Stimulated activated naive B cell treated with anti-CD40 and anti-IgM and Interleukin-4, amounts not matched to agents 10 μg/mL and 1 μg/mL and 100 μg/mL, for 72 hours (primary cell): Measurements from ENCODE around the gene RNU6-1.

Experiments used
- ATAC-seq, 2 donors: fragments of 150-1000 bp; cut with Tn5 transposase; replicated peaks; 2 replicates each; pipeline ENCODE4 v1.10.0; 2021; ENCODE audit warnings: moderate library complexity in 1 of 2
- DNase-seq: peaks from one replicate; pipeline ENCODE4 v3.0.0; 2021
- H3K27ac Mint-ChIP-seq: one replicate; pipeline ENCODE4 v1.8.0; 2022; ENCODE audit warnings: mild to moderate bottlenecking, mixed read lengths
- H3K27me3 Mint-ChIP-seq, 2 donors: one replicate each; pipeline ENCODE4 v1.8.0; 2022; ENCODE audit warnings: mixed read lengths in 2 of 2
- H3K36me3 Mint-ChIP-seq, 2 donors: one replicate each; pipeline ENCODE4 v1.8.0; 2022; ENCODE audit warnings: mixed read lengths in 2 of 2, mild to moderate bottlenecking in 1 of 2
- H3K4me1 Mint-ChIP-seq, 2 donors: one replicate each; pipeline ENCODE4 v1.8.0; 2022; ENCODE audit warnings: mixed read lengths in 2 of 2, mild to moderate bottlenecking in 1 of 2
- H3K4me3 Mint-ChIP-seq, 2 donors: one replicate each; pipeline ENCODE4 v1.8.0; 2022; ENCODE audit warnings: mild to moderate bottlenecking in 2 of 2, mixed read lengths in 2 of 2, moderate library complexity in 1 of 2
- H3K9me3 Mint-ChIP-seq, 2 donors: one replicate each; pipeline ENCODE4 v1.8.0; 2022; ENCODE audit warnings: mixed read lengths in 2 of 2, mild to moderate bottlenecking in 1 of 2

Gene RNU6-1

GRCh38 chr15:67813104-67813634 is 26.7 kb downstream of the RNU6-1 start:
- Mint-ChIP-seq H3K36me3 (peaks cover 8 to 12% of the 10 kb centered on the region in 2 donors), H3K27me3 (peaks cover 17 to 28% of the 10 kb centered on the region in 2 donors), H3K4me3 (no peak overlapping the region), H3K4me1 (peaks cover 0 to 3% of the 10 kb centered on the region in 2 donors), H3K9me3 (peaks cover 0 to 4% of the 10 kb centered on the region in 2 donors), H3K27ac (no peak overlapping the region)
- no peak for DNase-seq
- ATAC-seq = no peak

GRCh38 chr15:67812241-67812644 is 27.6 kb downstream of the RNU6-1 start:
- Mint-ChIP-seq H3K4me1 (peaks cover 0 to 5% of the 10 kb centered on the region in 2 donors), H3K27me3 (peaks cover 7 to 18% of the 10 kb centered on the region in 2 donors), H3K36me3 (peaks cover 16 to 20% of the 10 kb centered on the region in 2 donors), H3K27ac (no peak overlapping the region), H3K4me3 (no peak overlapping the region), H3K9me3 (peaks cover 0 to 4% of the 10 kb centered on the region in 2 donors)
- DNase-seq = no peak
- ATAC-seq = no peak

GRCh38 chr15:67809866-67810265 is 30.0 kb downstream of the RNU6-1 start:
- Mint-ChIP-seq H3K4me1 (peaks cover 0 to 11% of the 10 kb centered on the region in 2 donors), H3K36me3 (peaks cover 12 to 19% of the 10 kb centered on the region in 2 donors), H3K27ac (no peak overlapping the region), H3K27me3 (peaks cover 0 to 10% of the 10 kb centered on the region in 2 donors), H3K9me3 (no peaks in the 10 kb centered on the region), H3K4me3 (no peak overlapping the region)
- ATAC-seq (no peak), DNase-seq (no peak)

DNA sequence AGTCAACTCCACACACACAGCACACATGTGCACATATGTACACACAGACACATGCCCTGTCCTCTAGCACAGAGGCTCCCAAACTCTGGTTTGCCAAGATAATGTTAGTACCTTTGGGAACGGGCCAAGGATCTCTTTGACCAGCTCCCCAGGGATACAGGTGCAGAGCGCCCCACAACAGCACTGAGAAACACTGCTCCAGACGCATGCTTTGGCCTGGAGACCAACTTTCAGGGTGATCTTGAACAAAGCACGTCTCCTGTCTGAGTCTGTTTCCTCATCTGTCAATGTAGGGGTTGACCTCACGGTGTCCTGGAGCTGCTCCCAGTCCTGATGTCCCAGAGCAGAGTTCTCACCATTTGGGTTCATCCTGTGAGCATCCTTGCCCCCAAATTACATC is 30.4 kb downstream of the RNU6-1 start:
- ATAC-seq = no peak
- no peak for DNase-seq
- H3K4me3 Mint-ChIP-seq = no peak overlapping the region
- H3K36me3 Mint-ChIP-seq = peaks cover 12 to 19% of the 10 kb centered on the region in 2 donors
- H3K4me1 Mint-ChIP-seq = peaks cover 0 to 11% of the 10 kb centered on the region in 2 donors
- H3K27me3 Mint-ChIP-seq = peaks cover 0 to 10% of the 10 kb centered on the region in 2 donors
- no peak overlapping the region for H3K27ac Mint-ChIP-seq
- H3K9me3 Mint-ChIP-seq = no peaks in the 10 kb centered on the region

DNA sequence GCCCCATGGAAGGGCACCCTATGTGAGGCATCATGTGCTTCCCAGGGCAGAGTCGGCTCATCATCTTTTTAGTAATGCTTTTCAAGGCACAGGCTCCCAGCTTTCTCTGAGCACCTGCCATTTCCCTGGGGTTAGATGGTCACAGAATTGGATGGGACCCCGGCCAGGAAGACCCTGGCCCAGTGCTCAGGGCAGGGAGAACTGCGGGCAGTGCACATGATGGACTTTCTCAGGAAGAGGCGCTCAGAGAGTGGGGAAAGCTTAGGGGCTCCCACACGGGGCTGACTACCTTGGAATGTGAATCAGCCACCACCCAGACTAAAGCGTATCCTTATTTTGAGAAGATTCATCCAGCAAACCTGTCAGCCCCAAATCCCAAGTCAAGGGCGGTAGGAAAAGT is 31.0 kb downstream of the RNU6-1 start:
- Mint-ChIP-seq H3K4me1 (peaks cover 0 to 11% of the 10 kb centered on the region in 2 donors), H3K27me3 (peaks cover 0 to 10% of the 10 kb centered on the region in 2 donors), H3K4me3 (no peak overlapping the region), H3K9me3 (no peaks in the 10 kb centered on the region), H3K27ac (no peak overlapping the region), H3K36me3 (peaks cover 12 to 22% of the 10 kb centered on the region in 2 donors)
- no peak for DNase-seq
- no peak for ATAC-seq

GRCh38 chr15:67807836-67808235 is 32.0 kb downstream of the RNU6-1 start:
- peak overlapping the region; percentile 37 for H3K27ac Mint-ChIP-seq
- H3K4me3 Mint-ChIP-seq = no peak overlapping the region
- peaks cover 0 to 5% of the 10 kb centered on the region in 2 donors for H3K27me3 Mint-ChIP-seq
- peaks cover 7 to 13% of the 10 kb centered on the region in 2 donors for H3K4me1 Mint-ChIP-seq
- no peaks in the 10 kb centered on the region for H3K9me3 Mint-ChIP-seq
- ATAC-seq = no peak
- peaks cover 12 to 22% of the 10 kb centered on the region in 2 donors for H3K36me3 Mint-ChIP-seq
- DNase-seq = no peak

DNA sequence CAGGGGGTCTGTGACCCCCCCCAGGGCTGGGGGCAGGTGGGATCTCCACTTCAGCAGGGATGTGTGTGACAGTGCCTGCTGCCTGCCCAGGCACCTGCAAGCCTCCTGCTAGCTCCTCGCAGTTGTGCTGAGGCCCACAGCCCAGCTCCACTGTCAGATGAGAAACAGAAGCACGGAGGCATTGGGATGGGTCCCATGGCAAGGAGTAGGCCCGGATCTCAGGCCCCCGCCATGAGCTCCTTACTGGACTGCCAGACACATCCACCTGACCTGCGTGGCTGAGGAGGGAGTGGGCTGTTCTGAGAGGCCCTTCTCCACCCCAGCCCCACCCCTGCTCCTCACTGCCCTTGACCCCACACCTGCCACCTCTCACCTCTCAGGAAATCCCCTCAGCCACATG is 32.7 kb downstream of the RNU6-1 start:
- Mint-ChIP-seq H3K27me3 (peaks cover 0 to 4% of the 10 kb centered on the region in 2 donors), H3K4me1 (peaks cover 13 to 17% of the 10 kb centered on the region in 2 donors), H3K9me3 (no peaks in the 10 kb centered on the region), H3K36me3 (peaks cover 15 to 25% of the 10 kb centered on the region in 2 donors), H3K4me3 (no peak overlapping the region), H3K27ac (no peak overlapping the region)
- ATAC-seq (no peak), DNase-seq (no peak)

- DNase-seq = no peak
Observed at GRCh38 chr15:67806536-67806935, 33.3 kb downstream of the RNU6-1 start.

DNA sequence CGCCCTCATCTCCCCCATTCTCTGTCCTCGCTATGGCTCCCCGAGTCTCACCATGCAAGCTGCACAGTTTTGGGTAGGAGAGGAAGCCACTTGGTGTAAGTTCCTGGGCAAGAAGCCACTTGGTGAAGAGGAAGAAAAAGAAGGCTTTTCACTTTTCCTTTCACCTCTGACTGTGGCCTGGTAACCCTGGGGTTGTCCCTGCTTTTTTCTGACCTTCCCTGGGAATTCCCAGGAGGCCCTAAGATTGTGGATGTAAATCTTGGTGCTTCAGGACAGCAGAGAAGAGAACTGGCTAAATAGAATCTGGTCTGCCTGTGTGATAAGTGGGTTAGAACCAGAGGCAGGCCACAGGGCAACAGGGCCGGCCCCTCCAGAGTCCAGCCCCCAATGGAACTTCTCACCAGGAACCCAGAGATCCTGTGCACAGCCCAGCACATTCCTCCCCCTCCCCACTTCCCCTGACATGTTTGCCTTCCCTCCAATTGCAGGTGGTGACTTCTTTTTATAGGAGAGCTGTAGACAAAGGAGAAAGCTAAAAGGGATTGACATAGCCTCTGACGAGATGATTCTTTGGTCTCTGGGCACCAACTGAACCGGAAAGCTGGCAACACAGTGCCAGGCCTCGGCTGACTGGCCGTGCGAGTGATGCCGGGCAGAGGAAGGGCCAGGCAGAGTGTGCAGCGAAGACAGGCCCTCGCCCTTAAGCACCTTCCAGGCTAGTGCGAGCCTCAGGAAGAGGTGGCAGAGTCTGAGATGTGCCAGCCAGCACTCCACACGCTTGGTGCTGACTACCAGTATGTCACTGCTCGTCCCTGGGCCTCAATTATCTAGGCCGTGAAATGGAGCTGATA is 34.0 kb downstream of the RNU6-1 start:
- no peaks in the 10 kb centered on the region for H3K9me3 Mint-ChIP-seq
- no peak overlapping the region for H3K4me3 Mint-ChIP-seq
- H3K4me1 Mint-ChIP-seq = peaks cover 13 to 14% of the 10 kb centered on the region in 2 donors
- H3K27me3 Mint-ChIP-seq = no peaks in the 10 kb centered on the region
- ATAC-seq (no peak), DNase-seq (no peak)
- no peak overlapping the region for H3K27ac Mint-ChIP-seq
- H3K36me3 Mint-ChIP-seq = peaks cover 15 to 25% of the 10 kb centered on the region in 2 donors

More at GRCh38 chr15:67806536-67806935, 33.3 kb downstream of the RNU6-1 start:
- H3K27ac Mint-ChIP-seq = no peak overlapping the region
- peaks cover 15 to 25% of the 10 kb centered on the region in 2 donors for H3K36me3 Mint-ChIP-seq
- H3K4me3 Mint-ChIP-seq = no peak overlapping the region
- no peaks in the 10 kb centered on the region for H3K9me3 Mint-ChIP-seq
- no peaks in the 10 kb centered on the region for H3K27me3 Mint-ChIP-seq
- peaks cover 13 to 14% of the 10 kb centered on the region in 2 donors for H3K4me1 Mint-ChIP-seq
- no peak for ATAC-seq

GRCh38 chr15:67805008-67805665 is 34.7 kb downstream of the RNU6-1 start:
- ATAC-seq = no peak
- H3K4me3 Mint-ChIP-seq = no peak overlapping the region

GRCh38 chr15:67803996-67804843 is 35.6 kb downstream of the RNU6-1 start:
- no peak for DNase-seq
- no peak overlapping the region for H3K27ac Mint-ChIP-seq
- H3K4me3 Mint-ChIP-seq = no peak overlapping the region
- no peaks in the 10 kb centered on the region for H3K9me3 Mint-ChIP-seq
- H3K36me3 Mint-ChIP-seq = peaks cover 15 to 22% of the 10 kb centered on the region in 2 donors
- no peak for ATAC-seq
- no peaks in the 10 kb centered on the region for H3K27me3 Mint-ChIP-seq
- H3K4me1 Mint-ChIP-seq = peaks cover 13 to 14% of the 10 kb centered on the region in 2 donors

More at GRCh38 chr15:67805008-67805665, 34.7 kb downstream of the RNU6-1 start:
- no peak for DNase-seq
- Mint-ChIP-seq H3K9me3 (no peaks in the 10 kb centered on the region), H3K4me1 (peaks cover 13 to 14% of the 10 kb centered on the region in 2 donors), H3K27ac (no peak overlapping the region), H3K36me3 (peaks cover 15 to 25% of the 10 kb centered on the region in 2 donors), H3K27me3 (no peaks in the 10 kb centered on the region)

- Mint-ChIP-seq H3K4me3 (no peak overlapping the region), H3K27me3 (no peaks in the 10 kb centered on the region), H3K36me3 (peaks cover 12 to 20% of the 10 kb centered on the region in 2 donors), H3K27ac (no peak overlapping the region), H3K9me3 (no peaks in the 10 kb centered on the region), H3K4me1 (peaks cover 13 to 14% of the 10 kb centered on the region in 2 donors)
- DNase-seq = no peak
- no peak for ATAC-seq
Observed at GRCh38 chr15:67803299-67803698, 36.5 kb downstream of the RNU6-1 start.

GRCh38 chr15:67801926-67802914 is 37.6 kb downstream of the RNU6-1 start:
- no peak for ATAC-seq
- no peak for DNase-seq
- no peak overlapping the region for H3K4me3 Mint-ChIP-seq

More at GRCh38 chr15:67801926-67802914, 37.6 kb downstream of the RNU6-1 start:
- Mint-ChIP-seq H3K27me3 (no peaks in the 10 kb centered on the region), H3K9me3 (no peaks in the 10 kb centered on the region), H3K27ac (peak overlapping the region; percentile 25), H3K36me3 (peaks cover 7 to 18% of the 10 kb centered on the region in 2 donors), H3K4me1 (peaks cover 12 to 13% of the 10 kb centered on the region in 2 donors)
